Activated CD4-positive, alpha-beta memory T cell treated with anti-CD3 and anti-CD28 coated beads, Interleukin-2, amount 10 ng/mL, durations not matched to agents 7 days and 5 days (primary cell): Measurements from ENCODE around the gene CEP43. TPM values are rescaled to one million over a fixed set of nuclear protein-coding genes. Genes with fewer than 3 reads are reported as not detected.

Source experiments
- CTCF ChIA-PET: fragments of 350-600 bp; sonication (Branson Sonifier 250); formaldehyde crosslinking; loops from one replicate; lab custom pipeline; 2021; ENCODE audit warnings: antibody characterized with exemption, inconsistent platforms; lab: Charles Lee
- POLR2A ChIA-PET: fragments of 350-600 bp; sonication (Branson Sonifier 250); formaldehyde crosslinking; loops from one replicate; lab custom pipeline; 2021; ENCODE audit warnings: antibody characterized with exemption; lab: Charles Lee
- DNase-seq: peaks from one replicate; pipeline ENCODE4 v3.0.0-alpha.2; 2020
- H3K27ac Mint-ChIP-seq: one replicate; pipeline ENCODE4 v1.8.0; 2021; ENCODE audit warnings: mild to moderate bottlenecking, mixed read lengths
- H3K27me3 Mint-ChIP-seq: one replicate; pipeline ENCODE4 v1.8.0; 2021; ENCODE audit warnings: mixed read lengths
- H3K36me3 Mint-ChIP-seq: one replicate; pipeline ENCODE4 v1.8.0; 2021; ENCODE audit warnings: low read depth, mixed read lengths
- H3K4me1 Mint-ChIP-seq: one replicate; pipeline ENCODE4 v1.8.0; 2021; ENCODE audit warnings: mixed read lengths
- H3K4me3 Mint-ChIP-seq: one replicate; pipeline ENCODE4 v1.8.0; 2021; ENCODE audit warnings: mild to moderate bottlenecking, mixed read lengths
- H3K9me3 Mint-ChIP-seq: one replicate; pipeline ENCODE4 v1.8.0; 2021; ENCODE audit warnings: mixed read lengths
- total RNA-seq, 2 experiments: library from RNA; stranded (reverse); gene quantifications; one replicate each; pipeline ENCODE4 v1.2.3, GENCODE V29; 2021

Gene CEP43
- total RNA-seq, 2 experiments from 2014 or later: 21.5 to 22.8 TPM

DNA sequence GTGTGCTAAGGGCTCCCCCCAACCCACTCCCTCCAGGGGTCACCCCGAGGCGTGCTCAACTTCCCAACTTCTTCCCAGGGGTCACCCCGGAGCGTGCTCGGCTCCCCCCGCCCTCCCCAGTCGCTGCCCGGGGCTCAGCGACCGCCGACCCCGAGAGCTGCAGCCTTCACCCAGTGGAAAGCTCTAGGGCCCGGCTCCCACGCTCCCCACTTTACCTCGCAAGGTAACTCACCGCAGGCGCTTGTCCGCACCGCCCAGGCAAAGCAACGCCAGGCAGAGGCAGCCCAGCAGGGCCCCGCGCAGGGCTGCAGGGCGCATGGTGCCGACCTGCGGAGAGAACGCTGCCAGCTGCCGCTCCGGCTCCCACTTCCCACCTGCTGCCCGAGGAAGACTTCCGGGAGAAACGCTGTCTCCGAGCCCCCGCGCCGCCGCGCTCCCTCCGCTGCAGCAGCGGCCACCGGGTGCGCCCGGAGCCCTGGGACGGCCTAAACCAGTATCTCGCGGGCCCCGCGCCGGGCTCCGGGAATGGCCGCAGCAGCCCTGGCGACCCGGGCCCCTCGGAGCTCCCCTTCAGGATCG is 43.2 kb upstream of the CEP43 start:
- ChIA-PET CTCF (interaction anchor here (1.0 to 3.6 kb wide), 5 partner anchors 14 to 181 kb away, joined by 3 to 23 read pairs (median 4); partner anchors contain the start of gene CEP43), POLR2A (interaction anchor here (0.6 to 5.0 kb wide), 17 partner anchors 9 to 699 kb away, joined by 3 to 40 read pairs (median 5); partner anchors contain the start of genes CCR6 and CEP43)
- DNase-seq: no peak
- Mint-ChIP-seq H3K27ac (peak overlapping the region; percentile 81), H3K27me3 (no peaks in the 10 kb centered on the region), H3K36me3 (peaks cover 28% of the 10 kb centered on the region), H3K4me1 (peaks cover 78% of the 10 kb centered on the region), H3K9me3 (no peaks in the 10 kb centered on the region), H3K4me3 (peak overlapping the region; percentile 91)

DNA sequence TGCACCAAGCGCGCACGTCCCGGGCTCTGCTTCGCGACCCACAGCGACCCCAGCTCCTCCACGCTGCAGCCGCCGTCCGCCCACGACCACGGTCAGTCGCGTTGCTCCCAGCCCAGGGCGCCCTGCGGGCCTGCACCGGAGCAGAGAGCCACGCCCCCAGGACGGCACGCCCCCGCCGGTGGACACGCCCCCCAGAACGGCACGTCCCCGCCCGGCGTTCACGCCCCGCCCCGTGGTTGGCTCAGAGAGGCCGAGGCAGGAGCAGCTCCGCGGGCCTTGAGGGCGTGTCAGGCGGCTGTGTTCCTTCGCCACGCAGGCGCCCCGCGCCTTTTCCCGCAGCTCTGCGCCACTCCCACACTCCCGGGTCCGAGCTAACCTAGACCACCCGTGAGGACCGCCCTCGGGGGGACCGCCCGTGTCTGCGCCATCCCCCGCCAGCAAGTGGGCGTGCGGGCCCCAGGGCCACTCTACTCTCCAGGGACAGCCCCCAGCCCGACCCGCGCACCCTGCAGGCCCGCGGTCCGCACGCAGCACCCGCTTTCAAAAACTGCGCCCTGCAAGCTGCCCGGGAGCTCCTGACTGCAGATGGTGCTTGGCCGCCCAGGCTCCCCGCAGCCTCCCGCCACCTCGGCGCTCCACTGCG is 42.6 kb upstream of the CEP43 start, which contains the start of gene RNASET2:
RNASET2 (minus strand) TSS at position 107 of the 643 bp plus-strand sequence. CDS start 368 bp downstream, outside the sequence.
- peaks cover 73% of the 10 kb centered on the region for H3K4me1 Mint-ChIP-seq
- POLR2A ChIA-PET: interaction anchor here (0.6 to 5.0 kb wide), 16 partner anchors 13 to 700 kb away, joined by 3 to 40 read pairs (median 6); partner anchors contain the start of genes CCR6 and CEP43

DNA sequence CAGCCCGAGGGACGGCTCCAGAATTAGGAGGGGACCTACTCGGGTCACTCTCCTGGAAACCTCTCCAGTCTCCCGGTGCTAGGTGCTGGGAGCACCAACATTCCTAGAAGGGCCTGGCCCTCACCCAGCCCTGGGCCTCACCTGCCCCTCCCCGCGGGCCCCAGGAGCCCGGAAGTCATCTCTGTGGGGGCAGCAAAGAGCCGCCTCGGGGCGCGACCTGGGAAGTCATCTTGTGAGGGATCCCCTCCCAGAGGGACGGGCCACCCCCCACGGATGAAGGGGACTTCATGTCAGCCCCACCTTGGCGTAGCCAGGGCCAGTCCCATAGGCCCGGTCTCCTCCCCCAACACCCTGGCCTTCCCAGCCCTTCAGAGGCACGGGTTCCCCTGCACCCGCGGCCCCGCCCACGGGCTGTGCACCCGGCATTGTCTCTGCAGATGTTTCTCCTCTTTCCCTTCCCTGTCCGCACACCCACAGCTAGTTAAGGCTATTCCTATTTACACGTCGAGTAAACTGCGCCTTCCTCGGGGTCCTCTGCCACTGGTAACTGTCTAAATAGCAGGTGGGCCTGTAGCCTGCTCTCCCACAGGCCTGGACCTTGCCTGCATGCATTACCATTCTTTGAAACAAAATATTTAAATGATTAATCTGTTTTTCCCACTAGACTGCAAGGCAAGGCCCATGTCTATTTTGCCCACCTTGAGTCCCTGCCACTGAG is 42.0 kb upstream of the CEP43 start:
- H3K27me3 Mint-ChIP-seq: no peaks in the 10 kb centered on the region
- H3K36me3 Mint-ChIP-seq: peaks cover 23% of the 10 kb centered on the region
- CTCF ChIA-PET: interaction anchor here (0.9 to 3.6 kb wide), 5 partner anchors 13 to 182 kb away, joined by 3 to 23 read pairs (median 4); no protein-coding TSS in a partner anchor
- peak overlapping the region; percentile 91 for H3K4me3 Mint-ChIP-seq
- H3K4me1 Mint-ChIP-seq: peaks cover 66% of the 10 kb centered on the region
- DNase-seq: peak; percentile 61
- POLR2A ChIA-PET: interaction anchor here (0.6 to 5.0 kb wide), 16 partner anchors 8 to 394 kb away, joined by 3 to 40 read pairs (median 6); partner anchors contain the start of genes CCR6 and CEP43
- H3K27ac Mint-ChIP-seq: peak overlapping the region; percentile 99
- H3K9me3 Mint-ChIP-seq: no peaks in the 10 kb centered on the region

More for the DNA sequence above, 42.6 kb upstream of the CEP43 start, which contains the start of gene RNASET2:
- Mint-ChIP-seq H3K27ac (peak within 1 kb of the TSS; percentile 99), H3K4me3 (peak within 1 kb of the TSS; percentile 91), H3K27me3 (no peaks in the 10 kb centered on the region), H3K9me3 (no peaks in the 10 kb centered on the region), H3K36me3 (peaks cover 28% of the 10 kb centered on the region)
- DNase-seq: peak; percentile 99
- CTCF ChIA-PET: interaction anchor here (1.0 to 3.6 kb wide), 5 partner anchors 13 to 182 kb away, joined by 3 to 23 read pairs (median 4); partner anchors contain the start of gene CEP43

DNA sequence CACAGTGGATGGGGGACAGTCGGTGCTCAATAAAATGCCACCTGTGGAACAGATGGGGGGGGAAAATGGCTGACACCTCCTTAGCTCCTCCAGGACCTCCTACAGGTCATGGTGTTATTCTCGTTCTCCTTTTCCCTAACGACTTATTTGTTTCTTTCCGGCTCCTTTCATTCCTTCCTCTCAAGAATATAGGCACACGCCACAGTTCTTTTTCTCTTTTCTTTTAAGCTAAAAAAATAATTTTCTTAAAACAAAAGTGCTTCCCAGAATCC is 41.5 kb upstream of the CEP43 start:
- POLR2A ChIA-PET: interaction anchor here (1.0 to 5.0 kb wide), 6 partner anchors 8 to 394 kb away, joined by 4 to 40 read pairs (median 12); partner anchors contain the start of gene CEP43

DNA sequence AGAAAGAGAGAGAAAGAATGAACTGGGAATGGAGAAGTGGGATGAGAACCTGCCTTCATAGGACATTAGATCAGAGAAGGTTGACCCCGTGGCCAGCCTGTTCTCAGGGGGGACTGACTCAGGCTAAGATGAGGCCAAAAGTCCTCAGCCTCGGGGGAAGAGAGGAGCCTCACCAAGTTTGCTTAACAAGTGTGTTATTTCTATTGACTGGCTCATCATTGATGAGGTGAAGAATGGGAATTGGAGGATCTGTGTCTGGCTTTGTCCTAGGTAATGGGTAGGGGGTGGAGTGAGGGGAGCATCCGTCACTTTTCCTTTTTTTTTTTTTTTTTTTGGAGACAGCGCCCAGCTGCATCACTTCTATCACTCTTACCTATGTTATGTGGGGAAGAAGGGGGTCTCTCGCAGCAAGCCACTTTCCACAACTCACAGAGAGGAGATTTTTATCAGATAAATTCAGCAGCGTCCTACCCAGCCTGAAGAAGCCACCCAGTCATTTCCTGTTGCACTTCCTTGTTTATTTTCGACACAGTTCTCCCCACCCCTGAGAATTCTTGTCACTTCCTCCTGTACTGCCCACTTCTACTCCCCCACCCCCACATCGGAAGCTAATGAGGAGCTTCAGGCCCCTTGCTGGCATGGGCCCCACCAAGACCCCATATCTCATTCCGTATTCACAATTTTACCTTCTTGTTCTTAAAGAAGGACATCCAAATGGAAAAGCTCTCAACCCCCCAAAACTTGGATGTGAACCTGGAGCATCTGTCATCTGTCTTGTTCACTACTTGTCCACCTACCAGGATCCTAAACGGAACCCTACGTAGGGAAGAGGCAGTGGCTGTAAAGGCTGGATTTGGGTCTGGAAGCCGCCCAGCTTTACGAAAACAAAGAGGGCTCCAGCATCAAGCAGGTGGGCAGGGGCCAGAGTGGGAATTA is 40.0 kb upstream of the CEP43 start:
- Mint-ChIP-seq H3K27ac (peak overlapping the region; percentile 99), H3K9me3 (peaks cover 6% of the 10 kb centered on the region), H3K4me3 (peak overlapping the region; percentile 67), H3K27me3 (no peaks in the 10 kb centered on the region), H3K4me1 (peaks cover 47% of the 10 kb centered on the region), H3K36me3 (peaks cover 13% of the 10 kb centered on the region)
- CTCF ChIA-PET: interaction anchor here (0.9 to 3.4 kb wide), 5 partner anchors 8 to 41 kb away, joined by 3 to 24 read pairs (median 6); no protein-coding TSS in a partner anchor
- POLR2A ChIA-PET: interaction anchor here (0.5 to 5.0 kb wide), 10 partner anchors 9 to 50 kb away, joined by 3 to 40 read pairs (median 3); partner anchors contain the start of gene CEP43
- DNase-seq: peak; percentile 64

More for the DNA sequence above, 41.5 kb upstream of the CEP43 start:
- Mint-ChIP-seq H3K4me1 (peaks cover 61% of the 10 kb centered on the region), H3K4me3 (peak overlapping the region; percentile 91), H3K27ac (peak overlapping the region; percentile 99), H3K9me3 (peaks cover 3% of the 10 kb centered on the region), H3K36me3 (peaks cover 22% of the 10 kb centered on the region), H3K27me3 (no peaks in the 10 kb centered on the region)
- no peak for DNase-seq
- CTCF ChIA-PET: interaction anchor here (0.9 to 3.6 kb wide), 3 partner anchors 23 to 42 kb away, joined by 3 to 23 read pairs (median 6); no protein-coding TSS in a partner anchor

DNA sequence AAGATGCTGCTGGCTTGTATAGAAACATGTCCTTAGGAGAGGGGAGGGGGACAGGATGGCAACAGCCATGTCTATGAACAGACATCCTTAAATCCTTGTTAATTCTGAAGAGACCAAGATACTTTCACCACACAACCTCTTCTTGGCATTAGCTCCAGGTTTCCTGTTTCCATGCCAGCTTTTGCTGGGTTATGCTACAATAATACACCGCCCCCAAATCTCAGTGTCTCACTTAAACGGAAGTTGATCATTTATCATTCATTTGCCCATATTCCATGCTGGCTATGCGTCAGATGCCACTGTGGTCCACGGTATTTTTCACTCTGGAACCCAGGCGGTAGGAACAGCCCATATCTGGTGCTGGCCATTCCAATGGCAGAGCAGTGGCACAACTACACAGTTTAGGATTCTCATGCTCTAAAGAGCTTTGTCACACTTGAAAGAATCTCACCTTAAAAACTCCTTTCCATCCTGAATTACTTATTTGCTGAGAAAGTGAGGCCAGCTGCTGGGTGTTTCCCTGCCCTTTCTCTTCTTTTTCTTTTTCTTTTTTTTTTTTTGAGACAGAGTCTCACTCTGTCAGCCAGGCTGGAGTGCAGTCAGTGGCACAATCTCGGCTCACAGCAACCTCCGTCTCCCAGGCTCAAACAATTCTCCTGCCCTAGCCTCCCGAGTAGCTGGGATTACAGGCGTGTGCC is 39.1 kb upstream of the CEP43 start:
- Mint-ChIP-seq H3K27me3 (no peaks in the 10 kb centered on the region), H3K36me3 (peaks cover 12% of the 10 kb centered on the region), H3K4me3 (no peak overlapping the region), H3K9me3 (peaks cover 9% of the 10 kb centered on the region), H3K4me1 (peaks cover 41% of the 10 kb centered on the region), H3K27ac (peak overlapping the region; percentile 99)
- POLR2A ChIA-PET: interaction anchor here (0.5 to 5.0 kb wide), 8 partner anchors 9 to 51 kb away, joined by 3 to 40 read pairs (median 3); partner anchors contain the start of gene CEP43
- DNase-seq: no peak
- CTCF ChIA-PET: interaction anchor here (0.6 to 3.4 kb wide), 5 partner anchors 9 to 29 kb away, joined by 3 to 24 read pairs (median 4); no protein-coding TSS in a partner anchor

DNA sequence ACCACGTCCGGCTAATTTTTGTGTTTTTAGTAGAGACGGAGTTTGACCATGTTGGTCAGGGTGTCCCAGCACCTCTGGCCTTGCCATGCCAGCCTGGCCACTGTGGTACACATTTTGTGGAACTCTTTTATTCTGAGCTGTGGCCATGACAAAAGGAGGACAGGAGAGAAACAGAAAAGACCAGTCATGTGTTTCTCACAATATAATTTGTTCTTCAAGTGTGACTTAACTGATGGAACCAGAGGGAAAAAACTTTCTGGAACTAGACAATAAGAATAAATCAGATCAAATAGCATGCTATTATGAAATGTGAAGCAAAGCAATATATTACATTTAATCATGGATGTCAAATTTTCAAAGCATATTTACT is 38.6 kb upstream of the CEP43 start:
- H3K27ac Mint-ChIP-seq: peak overlapping the region; percentile 99
- H3K27me3 Mint-ChIP-seq: no peaks in the 10 kb centered on the region
- H3K4me1 Mint-ChIP-seq: peaks cover 36% of the 10 kb centered on the region
- H3K4me3 Mint-ChIP-seq: no peak overlapping the region
- CTCF ChIA-PET: interaction anchor here (2.3 to 3.4 kb wide), 2 partner anchors 9 to 29 kb away, joined by 7 to 24 read pairs; no protein-coding TSS in a partner anchor
- POLR2A ChIA-PET: no interaction called here
- peaks cover 10% of the 10 kb centered on the region for H3K9me3 Mint-ChIP-seq
- no peak for DNase-seq
- H3K36me3 Mint-ChIP-seq: peaks cover 7% of the 10 kb centered on the region

DNA sequence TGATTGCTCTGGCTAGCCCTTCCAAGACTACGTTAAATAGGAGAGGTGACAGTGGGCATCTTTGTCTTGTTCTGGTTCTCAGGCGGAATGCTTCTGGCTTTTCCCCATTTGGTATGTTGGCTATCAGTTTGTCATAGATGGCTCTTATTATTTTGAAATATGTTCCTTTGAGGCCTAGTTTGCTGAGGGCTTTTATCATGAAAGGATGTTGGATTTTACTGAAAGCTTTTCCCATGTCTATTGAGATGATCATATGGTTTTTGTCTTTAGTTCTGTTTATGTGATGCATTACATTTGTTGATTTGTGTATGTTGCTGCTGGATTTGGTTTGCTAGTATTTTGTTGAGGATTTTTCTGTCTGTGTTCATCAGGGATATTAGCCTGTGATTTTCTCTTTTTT is 32.9 kb upstream of the CEP43 start:
- Mint-ChIP-seq H3K4me3 (no peak overlapping the region), H3K4me1 (peaks cover 19% of the 10 kb centered on the region), H3K27me3 (no peaks in the 10 kb centered on the region), H3K36me3 (peaks cover 48% of the 10 kb centered on the region), H3K9me3 (peaks cover 29% of the 10 kb centered on the region), H3K27ac (no peak overlapping the region)
- ChIA-PET POLR2A (no interaction called here), CTCF (interaction anchor here (1.3 kb wide), 1 partner anchor 23 kb away, joined by 3 read pairs; no protein-coding TSS in a partner anchor)
- no peak for DNase-seq

DNA sequence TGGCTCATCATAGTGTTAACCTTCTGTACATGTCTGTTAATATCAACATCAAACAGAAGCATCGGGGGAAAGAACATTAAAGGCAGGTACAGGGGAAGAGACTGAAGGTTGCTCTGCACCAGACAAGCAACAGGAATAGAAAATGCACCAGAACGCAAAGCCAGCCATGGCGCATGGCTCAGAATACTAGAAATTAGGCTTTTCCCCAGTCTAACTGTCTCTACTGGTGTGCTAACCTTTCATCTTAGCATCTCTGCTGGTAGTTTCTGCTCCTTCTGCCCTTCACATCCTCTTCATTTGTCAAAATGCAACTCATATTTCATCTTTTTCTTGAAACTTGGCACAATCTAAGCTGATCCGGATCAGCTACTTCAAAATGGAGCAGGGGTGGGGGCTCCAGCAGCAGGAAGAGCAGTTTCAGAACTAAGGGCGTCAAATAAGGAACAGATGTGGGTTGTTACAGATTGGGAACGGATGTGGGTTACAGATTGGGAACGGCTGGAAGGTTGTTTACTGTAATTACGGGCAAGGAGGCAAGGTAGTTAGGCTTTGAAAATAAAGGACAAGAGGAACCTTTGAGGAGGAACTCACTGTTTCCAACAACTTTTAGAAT is 29.7 kb upstream of the CEP43 start:
- CTCF ChIA-PET: interaction anchor here (0.6 to 4.6 kb wide), 5 partner anchors 10 to 382 kb away, joined by 3 to 27 read pairs (median 3); partner anchors contain the start of gene RNASET2
- DNase-seq: no peak
- Mint-ChIP-seq H3K4me1 (peaks cover 26% of the 10 kb centered on the region), H3K36me3 (peaks cover 70% of the 10 kb centered on the region), H3K4me3 (no peak overlapping the region), H3K9me3 (peaks cover 23% of the 10 kb centered on the region), H3K27ac (peak overlapping the region; percentile 70), H3K27me3 (no peaks in the 10 kb centered on the region)
- POLR2A ChIA-PET: interaction anchor here (0.7 to 4.9 kb wide), 4 partner anchors 10 to 19 kb away, joined by 3 to 40 read pairs (median 4); partner anchors contain the start of gene RNASET2

DNA sequence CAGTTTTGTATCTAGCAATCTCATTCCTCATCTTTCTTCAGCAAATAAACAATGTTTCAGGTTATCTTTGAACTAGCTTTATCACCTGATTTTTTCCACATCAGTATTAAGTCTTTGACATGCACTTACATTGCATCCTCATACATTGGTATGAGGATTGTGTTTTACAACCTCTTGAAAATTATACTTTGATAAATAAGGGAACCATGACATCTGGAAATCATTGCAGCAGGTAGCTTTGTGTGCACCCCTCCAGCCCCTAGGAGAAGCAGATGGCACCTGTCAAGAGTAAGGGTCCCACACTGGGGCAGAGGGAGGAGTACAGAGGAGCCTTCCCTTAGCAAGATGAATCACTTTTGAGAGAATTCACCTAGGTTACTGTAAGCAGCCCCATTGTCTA is 29.1 kb upstream of the CEP43 start:
- CTCF ChIA-PET: interaction anchor here (0.6 to 4.6 kb wide), 4 partner anchors 11 to 19 kb away, joined by 3 to 27 read pairs (median 4); partner anchors contain the start of gene RNASET2
- Mint-ChIP-seq H3K36me3 (peaks cover 73% of the 10 kb centered on the region), H3K4me3 (no peak overlapping the region), H3K27ac (peak overlapping the region; percentile 70), H3K9me3 (peaks cover 20% of the 10 kb centered on the region), H3K27me3 (no peaks in the 10 kb centered on the region), H3K4me1 (peaks cover 26% of the 10 kb centered on the region)
- DNase-seq: no peak
- POLR2A ChIA-PET: interaction anchor here (0.7 to 4.9 kb wide), 4 partner anchors 10 to 19 kb away, joined by 3 to 40 read pairs (median 4); partner anchors contain the start of gene RNASET2
